AG09319 (cell line): ENCODE results near the gene BTBD1.
"Not testable (repeated sequence)": the region's sequence is repeated elsewhere in the genome, so short reads cannot be mapped to it uniquely, and the experiment has no call there.

ENCODE experiments used
- DNase-seq: peaks from one replicate; pipeline ENCODE4 v3.0.0-alpha.2; 2010; ENCODE audit warnings: low read depth; ENCODE audit errors: extremely low read depth
- TF ChIP-seq, protein P1 (sequence below): IDR thresholded peaks from 2 replicates; pipeline ENCODE4 v1.5.1; 2011; ENCODE audit warnings: low read depth, mild to moderate bottlenecking, inconsistent platforms, low read length, moderate library complexity

BTBD1 gene

DNA sequence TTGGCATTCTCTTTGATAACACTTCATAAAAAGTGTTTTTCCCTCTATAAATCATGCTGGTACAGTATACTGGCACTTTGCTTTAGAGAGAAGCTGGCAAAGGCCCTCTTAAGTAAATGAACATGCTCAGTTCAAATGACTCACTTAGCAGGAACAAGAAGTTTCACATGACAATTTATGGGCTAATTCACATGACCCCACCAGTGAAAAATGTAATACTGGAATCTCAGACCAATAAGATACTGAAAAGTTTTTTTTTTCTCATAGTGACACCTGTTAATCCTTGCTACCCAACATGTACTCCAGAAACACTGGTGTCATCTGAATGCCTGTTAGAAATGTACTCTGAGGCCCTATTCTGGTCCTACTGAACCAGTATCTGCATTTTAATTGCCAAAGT lies 13.9 kb downstream of the BTBD1 start:
- TF ChIP-seq, protein P1, sequence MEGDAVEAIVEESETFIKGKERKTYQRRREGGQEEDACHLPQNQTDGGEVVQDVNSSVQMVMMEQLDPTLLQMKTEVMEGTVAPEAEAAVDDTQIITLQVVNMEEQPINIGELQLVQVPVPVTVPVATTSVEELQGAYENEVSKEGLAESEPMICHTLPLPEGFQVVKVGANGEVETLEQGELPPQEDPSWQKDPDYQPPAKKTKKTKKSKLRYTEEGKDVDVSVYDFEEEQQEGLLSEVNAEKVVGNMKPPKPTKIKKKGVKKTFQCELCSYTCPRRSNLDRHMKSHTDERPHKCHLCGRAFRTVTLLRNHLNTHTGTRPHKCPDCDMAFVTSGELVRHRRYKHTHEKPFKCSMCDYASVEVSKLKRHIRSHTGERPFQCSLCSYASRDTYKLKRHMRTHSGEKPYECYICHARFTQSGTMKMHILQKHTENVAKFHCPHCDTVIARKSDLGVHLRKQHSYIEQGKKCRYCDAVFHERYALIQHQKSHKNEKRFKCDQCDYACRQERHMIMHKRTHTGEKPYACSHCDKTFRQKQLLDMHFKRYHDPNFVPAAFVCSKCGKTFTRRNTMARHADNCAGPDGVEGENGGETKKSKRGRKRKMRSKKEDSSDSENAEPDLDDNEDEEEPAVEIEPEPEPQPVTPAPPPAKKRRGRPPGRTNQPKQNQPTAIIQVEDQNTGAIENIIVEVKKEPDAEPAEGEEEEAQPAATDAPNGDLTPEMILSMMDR, result no peak
- DNase-seq, result no peak

DNA sequence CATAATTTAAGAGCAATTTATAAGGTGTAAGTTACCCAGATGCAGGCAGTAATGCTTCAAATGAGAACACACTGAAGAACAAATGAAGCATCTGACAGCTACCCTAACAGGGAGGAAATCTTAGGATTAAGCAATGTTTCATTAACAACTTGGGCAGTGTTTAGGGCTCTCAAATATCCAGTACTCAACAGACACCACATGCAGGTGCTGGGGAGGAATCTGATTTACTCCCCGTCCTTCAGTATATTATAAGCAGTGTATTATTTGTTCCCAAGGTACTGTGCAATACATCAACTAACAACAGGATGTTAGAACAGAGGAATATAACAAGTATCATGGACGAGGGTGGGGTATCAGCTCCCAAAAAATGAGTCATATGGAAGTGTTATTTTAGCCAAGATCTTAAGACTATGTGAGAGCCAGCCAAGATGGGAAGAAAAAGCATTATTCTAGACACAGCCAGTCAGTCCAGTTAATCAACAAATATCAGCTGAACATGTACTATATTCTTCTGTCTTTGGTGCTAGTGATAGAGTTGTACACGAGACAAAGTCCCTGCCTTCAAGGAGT lies 20.4 kb downstream of the BTBD1 start:
- peak; percentile 28 for DNase-seq
- TF ChIP-seq, protein P1, result no peak

- TF ChIP-seq, protein P1, result no peak
- no peak for DNase-seq
Observed at GRCh38 chr15:83044156-83044555, 22.9 kb downstream of the BTBD1 start.

DNA sequence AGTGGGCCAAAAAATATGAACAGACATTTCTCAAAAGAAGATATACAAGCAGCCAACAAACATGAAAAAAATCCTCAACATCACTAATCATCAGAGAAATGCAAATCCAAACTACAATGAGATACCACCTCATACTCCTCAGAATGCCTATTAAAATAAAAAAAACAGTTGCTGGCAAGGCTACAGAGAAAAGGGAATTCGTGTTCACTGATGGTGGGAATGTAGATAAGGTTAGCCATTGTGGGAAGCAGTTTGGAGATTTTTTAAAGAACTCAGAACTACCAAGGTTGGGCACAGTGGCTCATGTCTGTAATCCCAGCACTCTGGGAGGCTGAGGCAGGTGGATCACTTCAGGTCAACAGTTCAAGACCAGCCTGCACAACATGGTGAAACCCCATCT lies 27.8 kb downstream of the BTBD1 start:
- no peak for DNase-seq
- TF ChIP-seq, protein P1, result no peak

- TF ChIP-seq, protein P1, result no peak
- DNase-seq, result no peak
Observed at GRCh38 chr15:83036253-83036652, 30.8 kb downstream of the BTBD1 start.

GRCh38 chr15:83031234-83031633 lies 35.8 kb downstream of the BTBD1 start:
- not testable (repeated sequence) for DNase-seq

GRCh38 chr15:83030021-83030420 lies 37.0 kb downstream of the BTBD1 start:
- DNase-seq, result no peak

DNA sequence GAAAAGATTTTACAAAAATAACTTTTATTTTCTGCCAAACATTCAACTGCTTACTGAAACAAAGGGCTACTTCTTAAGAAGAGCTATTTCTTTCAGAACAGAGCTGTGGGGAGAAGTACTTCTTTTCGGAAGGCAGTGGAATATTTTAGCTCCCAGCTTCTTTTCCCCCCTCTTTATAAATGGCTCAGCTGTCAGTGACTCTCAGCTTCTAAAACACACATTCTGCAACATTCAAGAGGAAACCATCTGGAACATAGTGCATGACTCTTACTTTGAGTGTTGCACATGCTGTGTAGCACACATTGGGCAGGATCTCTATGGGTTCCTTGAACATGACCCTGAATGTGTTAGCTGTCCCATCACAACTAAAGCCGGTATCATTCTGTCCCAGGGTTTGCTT lies 48.6 kb downstream of the BTBD1 start:
- TF ChIP-seq, protein P1, result no peak
- no peak for DNase-seq

More at GRCh38 chr15:83030021-83030420, 37.0 kb downstream of the BTBD1 start:
- TF ChIP-seq, protein P1, result no peak
